SK-N-SH (cell line): ENCODE results near the gene CPLANE1.

Experiments used
- CTCF ChIP-seq: fragments of 200-600 bp; sonication (generic); IDR thresholded peaks from 2 replicates; pipeline ENCODE4 v1.6.1; 2017; ENCODE audit warnings: antibody characterized with exemption, mild to moderate bottlenecking, moderate library complexity
- EZH2phosphoT487 ChIP-seq: fragments of 200-600 bp; sonication (generic); IDR thresholded peaks from 2 replicates; pipeline ENCODE4 v1.6.1; 2017; ENCODE audit warnings: low read depth, mixed run types, mild to moderate bottlenecking, antibody characterized with exemption, moderate library complexity, borderline replicate concordance
- FOXJ3 ChIP-seq: sonication (generic); formaldehyde crosslinking; IDR thresholded peaks from 2 replicates; pipeline ENCODE4 v1.5.1; 2020; ENCODE audit warnings: mild to moderate bottlenecking, missing genetic modification reagents
- MXI1 ChIP-seq: IDR thresholded peaks from 2 replicates; pipeline ENCODE4 v1.6.1; 2012; ENCODE audit warnings: mild to moderate bottlenecking, low read depth, low read length, improper control_type of control experiment
- NRF1 ChIP-seq: IDR thresholded peaks from 2 replicates; pipeline ENCODE4 v1.6.1; 2012; ENCODE audit warnings: low read depth, mild to moderate bottlenecking, low read length
- PBX3 ChIP-seq: IDR thresholded peaks from 2 replicates; pipeline ENCODE4; 2012
- SMC3 ChIP-seq: IDR thresholded peaks from 2 replicates; pipeline ENCODE4 v1.6.1; 2012; ENCODE audit warnings: low read depth, low read length, improper control_type of control experiment
- TAF1 ChIP-seq: IDR thresholded peaks from 2 replicates; pipeline ENCODE4 v1.6.1; 2012; ENCODE audit warnings: low read depth, mild to moderate bottlenecking, low read length, moderate library complexity, borderline replicate concordance
- USF1 ChIP-seq: IDR thresholded peaks from 2 replicates; pipeline ENCODE4 v1.4.0; 2012; ENCODE audit warnings: low read depth, borderline replicate concordance
- USF2 ChIP-seq: fragments of 150-350 bp; IDR thresholded peaks from 2 replicates; pipeline ENCODE4 v1.6.1; 2017; ENCODE audit warnings: antibody characterized with exemption, low read length, low read depth, borderline replicate concordance
- ZBTB33 ChIP-seq: IDR thresholded peaks from 2 replicates; pipeline ENCODE4 v1.4.0; 2012; ENCODE audit warnings: low read depth, borderline replicate concordance

GRCh38 chr5:37075399-37075950 lies 173.7 kb downstream of the CPLANE1 start:
- TF ChIP-seq ZBTB33 = no peak
- no peak for TF ChIP-seq CTCF
- no peak for TF ChIP-seq PBX3
- no peak for TF ChIP-seq EZH2phosphoT487
- no peak for TF ChIP-seq USF2
- TF ChIP-seq FOXJ3 (CRISPR knock-in tag) = no peak
- no peak for TF ChIP-seq TAF1
- TF ChIP-seq MXI1 = no peak
- no peak for TF ChIP-seq NRF1
- no peak for TF ChIP-seq SMC3
- no peak for TF ChIP-seq USF1
